Peyer's patch (tissue), 4 donors: ENCODE data around the gene PRICKLE2. TPM values are rescaled to one million over a fixed set of nuclear protein-coding genes. Genes with fewer than 3 reads are reported as not detected.

Experiments
- DNase-seq, 3 donors: peaks; one replicate each; pipeline ENCODE4 v3.0.0-alpha.2; 2017 to 2019
- H3K27ac ChIP-seq, 4 donors: fragments of 200-600 bp; sonication (generic); one replicate each; pipeline ENCODE4 v1.5.1; 2016 to 2019
- H3K27me3 ChIP-seq, 2 donors: fragments of 200-600 bp; sonication (generic); one replicate each; pipeline ENCODE4 v1.5.1; 2019
- H3K36me3 ChIP-seq, 3 donors: fragments of 200-600 bp; sonication (generic); one replicate each; pipeline ENCODE4 v1.5.1; 2016 to 2019
- H3K4me1 ChIP-seq, 4 donors: fragments of 200-600 bp; sonication (generic); one replicate each; pipeline ENCODE4 v1.5.1; 2016 to 2019
- H3K4me3 ChIP-seq, 4 donors: fragments of 200-600 bp; sonication (generic); 1 replicate in 3 of 4; 2 replicates in 1 of 4; pipeline ENCODE4 v1.5.1; 2016 to 2019; ENCODE audit warnings: mild to moderate bottlenecking in 1 of 4
- H3K9me3 ChIP-seq, 4 donors: fragments of 200-600 bp; sonication (generic); one replicate each; pipeline ENCODE4 v1.5.1; 2016 to 2019; ENCODE audit warnings: mild to moderate bottlenecking in 1 of 4
- CTCF ChIP-seq, 6 experiments: fragments of 450-650 bp in 4 of 6; fragments of 200-600 bp in 2 of 6; sonication (generic) in 1 of 6; IDR thresholded peaks; one replicate each; pipeline ENCODE4 v1.5.1; 2017 to 2019; ENCODE audit warnings: antibody characterized with exemption in 6 of 6, mild to moderate bottlenecking in 3 of 6, moderate library complexity in 1 of 6
- POLR2A ChIP-seq, 2 donors: fragments of 450-650 bp; IDR thresholded peaks; one replicate each; pipeline ENCODE4 v1.5.1; 2017; ENCODE audit warnings: antibody characterized with exemption in 2 of 2, mild to moderate bottlenecking in 2 of 2, moderate library complexity in 2 of 2
- total RNA-seq, 4 donors: library from RNA; depleted of rRNA; stranded (reverse); fragments of >200 nt; gene quantifications; one replicate each; pipeline ENCODE4 v1.1.0, GENCODE V29; 2016

PRICKLE2 gene
- total RNA-seq, 4 donors from 2014 or later = 3.5 to 22.3 (median 11.8) TPM

- Histone ChIP-seq H3K27ac (no peak overlapping the region), H3K27me3 (no peaks in the 10 kb centered on the region), H3K4me1 (no peaks in the 10 kb centered on the region), H3K4me3 (no peak overlapping the region), H3K9me3 (no peaks in the 10 kb centered on the region), H3K36me3 (no peaks in the 10 kb centered on the region)
- no peak for DNase-seq
- TF ChIP-seq CTCF (IDR thresholded peaks at IDR 0.05) (no peak), POLR2A (IDR thresholded peaks at IDR 0.05) (no peak)
Observed at GRCh38 chr3:64083575-64083974, 141.7 kb downstream of the PRICKLE2 start.

- DNase-seq = no peak
- H3K9me3 ChIP-seq = no peaks in the 10 kb centered on the region
- no peak overlapping the region for H3K4me3 ChIP-seq
- TF ChIP-seq POLR2A (IDR thresholded peaks at IDR 0.05) (no peak), CTCF (IDR thresholded peaks at IDR 0.05) (no peak)
- H3K36me3 ChIP-seq = no peaks in the 10 kb centered on the region
- H3K4me1 ChIP-seq = no peaks in the 10 kb centered on the region
- no peaks in the 10 kb centered on the region for H3K27me3 ChIP-seq
- no peak overlapping the region for H3K27ac ChIP-seq
Observed at GRCh38 chr3:64082961-64083541, 142.2 kb downstream of the PRICKLE2 start.

GRCh38 chr3:64082411-64082810 lies 142.9 kb downstream of the PRICKLE2 start:
- H3K27ac ChIP-seq = no peak overlapping the region
- TF ChIP-seq POLR2A (IDR thresholded peaks at IDR 0.05) (no peak), CTCF (IDR thresholded peaks at IDR 0.05) (no peak)
- no peak for DNase-seq
- no peaks in the 10 kb centered on the region for H3K27me3 ChIP-seq
- H3K4me3 ChIP-seq = no peak overlapping the region
- no peaks in the 10 kb centered on the region for H3K4me1 ChIP-seq
- H3K36me3 ChIP-seq = no peaks in the 10 kb centered on the region
- H3K9me3 ChIP-seq = no peaks in the 10 kb centered on the region

- no peak overlapping the region for H3K4me3 ChIP-seq
- DNase-seq = no peak
- H3K27me3 ChIP-seq = no peaks in the 10 kb centered on the region
- TF ChIP-seq CTCF (IDR thresholded peaks at IDR 0.05) (no peak), POLR2A (IDR thresholded peaks at IDR 0.05) (no peak)
- no peaks in the 10 kb centered on the region for H3K9me3 ChIP-seq
- H3K27ac ChIP-seq = no peak overlapping the region
- H3K4me1 ChIP-seq = no peaks in the 10 kb centered on the region
- H3K36me3 ChIP-seq = no peaks in the 10 kb centered on the region
Observed at GRCh38 chr3:64081235-64081630, 144.0 kb downstream of the PRICKLE2 start.

- no peak for DNase-seq
- H3K9me3 ChIP-seq = no peaks in the 10 kb centered on the region
- H3K27ac ChIP-seq = no peak overlapping the region
- no peak overlapping the region for H3K4me3 ChIP-seq
- H3K36me3 ChIP-seq = no peaks in the 10 kb centered on the region
- no peaks in the 10 kb centered on the region for H3K27me3 ChIP-seq
- no peak for TF ChIP-seq POLR2A (IDR thresholded peaks at IDR 0.05)
- TF ChIP-seq CTCF (IDR thresholded peaks at IDR 0.05) = no peak
- H3K4me1 ChIP-seq = no peaks in the 10 kb centered on the region
Observed at GRCh38 chr3:64080616-64081234, 144.5 kb downstream of the PRICKLE2 start.
